ENCODE measurements around the gene SLC39A13.

GRCh38 chr11:47443028-47443700 is 34.8 kb downstream of the SLC39A13 start:
- TF ChIP-seq CTCF (IDR thresholded peaks at IDR 0.05; ENCODE audit: borderline replicate concordance, extremely low read depth, low read length, poor library complexity, severe bottlenecking) = peak; percentile 33
- no peak for TF ChIP-seq EZH2 (IDR thresholded peaks at IDR 0.05; ENCODE audit: borderline replicate concordance, low read depth, low read length, severe bottlenecking)
